ENCODE data around the gene RBM34.

RBM34 gene

GRCh38 chr1:235145639-235146038, 15.4 kb downstream of the RBM34 start:
- TF ChIP-seq CTCF (IDR thresholded peaks at IDR 0.05; ENCODE audit: insufficient read depth, low read length): no peak
- no peak for TF ChIP-seq REST (IDR thresholded peaks at IDR 0.05; ENCODE audit: insufficient replicate concordance, low read depth)
- TF ChIP-seq GABPA (IDR thresholded peaks at IDR 0.05; ENCODE audit: low read depth): no peak
- TF ChIP-seq POLR2AphosphoS5 (IDR thresholded peaks at IDR 0.05; ENCODE audit: low read depth): no peak
- TF ChIP-seq SPI1 (IDR thresholded peaks at IDR 0.05; ENCODE audit: borderline replicate concordance, low read depth): no peak

GRCh38 chr1:235142991-235143390, 18.1 kb downstream of the RBM34 start:
- no peaks in the 10 kb centered on the region for H3K27me3 ChIP-seq (ENCODE audit: insufficient read depth, poor library complexity, severe bottlenecking)
- TF ChIP-seq SPI1 (IDR thresholded peaks at IDR 0.05; ENCODE audit: borderline replicate concordance, low read depth) (no peak), REST (IDR thresholded peaks at IDR 0.05; ENCODE audit: insufficient replicate concordance, low read depth) (no peak), CTCF (IDR thresholded peaks at IDR 0.05; ENCODE audit: insufficient read depth, low read length) (no peak), POLR2AphosphoS5 (IDR thresholded peaks at IDR 0.05; ENCODE audit: low read depth) (no peak), GABPA (IDR thresholded peaks at IDR 0.05; ENCODE audit: low read depth) (no peak)
- no peak for DNase-seq (ENCODE audit: low read depth in 1 of 2, low spot score in 1 of 2)
- no peak overlapping the region for H3K4me3 ChIP-seq (replicated peaks; ENCODE audit: insufficient read depth, low read length)
- H3K27ac ChIP-seq (replicated peaks): no peak overlapping the region

More at GRCh38 chr1:235145639-235146038, 15.4 kb downstream of the RBM34 start:
- H3K27me3 ChIP-seq (ENCODE audit: insufficient read depth, poor library complexity, severe bottlenecking): no peaks in the 10 kb centered on the region
- no peak for DNase-seq (ENCODE audit: low read depth in 1 of 2, low spot score in 1 of 2)
- no peak overlapping the region for H3K4me3 ChIP-seq (replicated peaks; ENCODE audit: insufficient read depth, low read length)
- no peak overlapping the region for H3K27ac ChIP-seq (replicated peaks)

- Histone ChIP-seq H3K27ac (replicated peaks) (no peak overlapping the region), H3K4me3 (replicated peaks; ENCODE audit: insufficient read depth, low read length) (no peak overlapping the region), H3K27me3 (ENCODE audit: insufficient read depth, poor library complexity, severe bottlenecking) (no peaks in the 10 kb centered on the region)
- DNase-seq (ENCODE audit: low read depth in 1 of 2, low spot score in 1 of 2): no peak
- TF ChIP-seq SPI1 (IDR thresholded peaks at IDR 0.05; ENCODE audit: borderline replicate concordance, low read depth) (no peak), REST (IDR thresholded peaks at IDR 0.05; ENCODE audit: insufficient replicate concordance, low read depth) (no peak), POLR2AphosphoS5 (IDR thresholded peaks at IDR 0.05; ENCODE audit: low read depth) (no peak), CTCF (IDR thresholded peaks at IDR 0.05; ENCODE audit: insufficient read depth, low read length) (no peak), GABPA (IDR thresholded peaks at IDR 0.05; ENCODE audit: low read depth) (no peak)
These were observed 21.7 kb downstream of the RBM34 start for GRCh38 chr1:235139315-235139714.
